Measurements from ENCODE around the gene CEP57L1.
A peak's percentile ranks its signal among the peaks of the same experiment; 100 is the strongest.
"Not testable (repeated sequence)": the region's sequence is repeated elsewhere in the genome, so short reads cannot be mapped to it uniquely, and the experiment has no call there.

CEP57L1 gene

DNA sequence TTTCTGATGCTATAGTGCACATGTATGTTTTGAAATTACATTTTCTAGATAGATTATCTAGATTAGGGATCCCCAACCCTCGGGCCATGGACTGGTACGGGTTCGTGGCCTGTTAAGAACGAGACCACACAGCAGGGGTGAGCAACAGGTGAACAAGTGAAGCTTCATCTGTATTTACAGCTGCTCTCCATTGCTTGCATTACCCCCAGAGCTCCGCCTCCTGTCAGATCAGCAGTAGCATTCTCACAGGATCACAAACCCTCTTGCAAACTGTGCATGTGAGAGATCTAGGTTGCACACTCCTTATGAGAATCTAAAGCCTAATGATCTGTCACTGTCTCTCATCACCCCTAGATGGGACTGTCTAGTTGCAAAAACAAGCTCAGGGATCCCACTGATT, 10.4 kb downstream of the CEP57L1 start:
- no peak for DNase-seq (ENCODE audit: low read depth)

DNA sequence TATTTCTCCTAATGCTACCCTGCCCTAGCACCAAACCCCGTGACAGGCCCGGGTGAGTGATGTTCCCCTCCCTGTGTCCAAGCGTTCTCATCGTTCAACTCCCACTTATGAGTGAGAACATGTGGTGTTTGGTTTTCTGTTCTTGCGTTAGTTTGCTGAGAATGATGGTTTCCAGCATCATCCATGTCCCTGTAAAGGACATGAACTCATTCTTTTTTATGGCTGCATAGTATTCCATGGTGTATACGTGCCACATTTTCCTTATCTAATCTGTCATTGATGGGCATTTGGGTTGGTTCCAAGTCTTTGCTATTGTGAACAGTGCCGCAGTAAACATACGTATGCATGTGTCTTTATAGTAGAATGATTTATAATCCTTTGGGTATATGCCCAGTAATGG, 14.4 kb downstream of the CEP57L1 start:
- not testable (repeated sequence) for DNase-seq (ENCODE audit: low read depth)

DNA sequence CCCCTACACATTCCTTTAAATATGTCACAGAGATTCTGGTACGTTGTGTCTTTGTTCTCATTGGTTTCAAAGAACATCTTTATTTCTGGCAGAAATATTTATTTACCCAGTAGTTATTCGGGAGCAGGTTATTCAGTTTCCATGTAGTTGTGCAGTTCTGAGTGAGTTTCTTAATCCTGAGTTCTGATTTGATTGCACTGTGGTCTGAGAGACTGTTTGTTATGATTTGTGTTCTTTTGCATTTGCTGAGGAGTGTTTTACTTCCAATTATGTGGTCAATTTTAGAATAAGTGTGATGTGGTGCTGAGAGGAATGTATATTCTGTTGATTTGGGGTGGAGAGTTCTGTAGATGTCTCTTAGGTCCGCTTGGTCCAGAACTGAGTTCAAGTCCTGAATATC, 17.4 kb downstream of the CEP57L1 start:
- not testable (repeated sequence) for DNase-seq (ENCODE audit: low read depth)

DNA sequence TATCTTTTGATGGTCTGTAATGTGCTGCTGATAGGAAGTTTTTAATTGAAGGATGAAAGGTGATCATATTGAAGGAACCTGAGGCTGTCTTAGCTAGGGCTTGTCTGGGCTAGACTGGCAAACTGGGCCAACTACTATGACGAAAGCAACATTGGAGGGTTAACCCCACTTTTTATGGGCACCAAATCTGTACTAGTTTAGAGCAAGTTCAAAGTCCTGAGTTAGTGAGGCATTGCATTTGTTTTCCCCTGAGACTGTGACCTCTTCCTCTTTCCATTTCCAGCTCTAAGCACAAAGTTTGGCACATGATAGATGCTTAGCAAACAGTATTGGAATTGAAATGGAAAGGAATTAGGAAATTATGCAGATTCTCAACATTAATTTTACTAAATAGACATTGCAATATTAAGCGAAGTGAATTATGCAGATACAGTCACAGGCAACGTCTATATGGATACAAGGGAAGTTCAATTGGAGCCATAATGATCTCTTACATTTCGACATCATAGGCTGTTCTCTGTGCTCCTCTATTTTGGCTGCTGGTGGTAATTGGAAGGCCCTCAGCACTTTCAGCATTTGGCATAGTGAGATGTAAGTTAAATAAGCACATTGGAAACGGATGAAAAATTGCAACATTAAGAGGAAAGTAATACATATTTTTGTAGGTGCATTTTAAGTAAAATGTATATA, 22.2 kb downstream of the CEP57L1 start:
- peak; percentile 44 for DNase-seq (ENCODE audit: low read depth)

DNA sequence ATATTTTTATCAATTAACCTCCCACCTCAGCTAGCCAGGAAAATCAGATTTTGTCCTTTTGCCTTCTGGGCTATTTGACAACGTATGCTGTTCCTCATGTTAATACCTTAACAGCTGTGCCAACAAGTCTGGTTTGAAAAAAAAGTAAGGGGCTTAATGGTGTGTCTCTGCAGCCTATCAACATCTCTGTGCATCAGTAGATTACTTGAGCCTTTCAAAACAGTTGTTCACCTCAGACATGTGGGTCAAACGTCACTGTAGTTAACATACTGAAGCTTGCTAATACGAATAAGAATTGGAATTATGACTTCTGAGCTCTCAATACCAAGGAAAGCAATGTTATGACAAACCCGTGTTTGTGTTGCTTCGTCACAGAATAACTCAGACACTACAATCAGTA, 23.0 kb downstream of the CEP57L1 start:
- no peak for DNase-seq (ENCODE audit: low read depth)

DNA sequence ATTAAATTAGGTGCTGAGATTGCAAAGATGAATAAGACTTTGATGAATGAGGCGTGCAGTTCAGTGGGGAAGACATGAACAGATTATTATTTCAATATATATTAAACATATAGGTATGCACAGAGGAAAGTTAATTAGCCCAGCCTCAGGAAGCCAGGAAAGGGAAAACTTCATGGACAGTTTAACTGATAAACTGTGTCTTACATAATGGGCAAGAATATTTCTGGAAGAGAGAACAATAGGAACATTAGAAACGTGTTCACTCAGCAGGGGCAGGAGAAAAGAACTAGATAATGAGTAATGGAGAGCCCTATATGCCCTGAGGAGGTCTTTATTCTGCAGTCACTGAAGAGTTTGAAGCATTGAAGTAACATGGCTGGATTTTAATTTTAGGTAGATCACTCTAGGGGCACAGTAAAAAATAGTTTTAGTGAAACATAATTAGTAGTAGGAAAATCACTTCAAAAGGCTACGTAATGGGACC, 23.6 kb downstream of the CEP57L1 start:
- DNase-seq (ENCODE audit: low read depth): no peak

DNA sequence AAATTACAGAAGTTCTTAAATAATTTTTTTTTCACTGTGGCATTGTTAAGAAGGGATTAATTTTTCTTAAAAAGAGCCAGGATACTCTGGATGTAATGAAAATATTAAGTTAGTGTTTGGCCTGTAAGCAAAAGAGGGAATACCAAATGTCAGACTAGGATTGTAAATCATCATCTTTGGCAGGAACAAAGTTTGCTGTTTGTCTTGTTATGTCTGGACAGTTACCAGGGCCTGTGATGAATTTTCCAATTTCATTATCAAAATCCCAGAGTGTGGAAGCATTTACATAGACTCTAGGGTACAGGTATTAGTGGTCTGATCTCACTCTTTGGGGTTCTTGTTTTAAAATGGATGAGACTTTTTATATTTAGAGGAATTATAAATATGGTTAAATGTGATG, 26.1 kb downstream of the CEP57L1 start:
- peak; percentile 20 for DNase-seq (ENCODE audit: low read depth)

DNA sequence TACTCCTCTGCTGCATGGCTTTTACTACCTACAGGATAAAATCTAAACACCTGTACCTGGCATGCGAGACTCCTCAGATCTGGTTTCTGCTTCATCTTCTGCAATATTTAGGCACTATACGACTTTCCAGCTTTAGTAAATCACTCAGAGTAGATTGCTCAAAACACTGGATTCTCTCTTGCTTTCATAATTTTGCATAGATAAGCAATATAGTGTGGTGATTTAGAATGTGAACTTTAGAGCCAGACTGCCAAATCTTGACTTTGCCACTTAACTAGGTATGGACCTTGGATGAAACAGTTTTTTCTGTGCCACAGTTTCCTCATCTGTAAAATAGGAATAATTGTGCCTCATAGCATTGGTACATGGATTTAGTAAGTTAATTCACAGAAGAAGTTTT, 28.9 kb downstream of the CEP57L1 start:
- DNase-seq (ENCODE audit: low read depth): no peak

DNA sequence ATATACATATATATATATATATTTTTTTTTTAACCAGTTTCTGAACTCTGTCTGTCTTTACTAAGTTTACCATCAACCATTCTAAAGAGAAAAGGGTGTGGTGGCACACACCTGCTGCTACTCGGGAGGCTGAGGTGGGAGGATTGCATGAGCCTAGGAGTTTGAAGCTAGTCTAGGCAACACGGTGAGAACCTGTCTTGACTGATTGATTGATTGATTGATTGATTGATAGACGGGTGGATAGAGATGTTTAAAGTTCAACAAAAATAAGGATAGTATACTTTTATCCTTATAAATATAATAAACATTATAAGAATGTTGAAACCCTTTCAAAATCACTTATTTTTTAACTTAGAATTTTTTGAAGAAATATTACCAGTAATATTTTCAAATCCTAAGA, 30.2 kb downstream of the CEP57L1 start:
- DNase-seq (ENCODE audit: low read depth): no peak

DNA sequence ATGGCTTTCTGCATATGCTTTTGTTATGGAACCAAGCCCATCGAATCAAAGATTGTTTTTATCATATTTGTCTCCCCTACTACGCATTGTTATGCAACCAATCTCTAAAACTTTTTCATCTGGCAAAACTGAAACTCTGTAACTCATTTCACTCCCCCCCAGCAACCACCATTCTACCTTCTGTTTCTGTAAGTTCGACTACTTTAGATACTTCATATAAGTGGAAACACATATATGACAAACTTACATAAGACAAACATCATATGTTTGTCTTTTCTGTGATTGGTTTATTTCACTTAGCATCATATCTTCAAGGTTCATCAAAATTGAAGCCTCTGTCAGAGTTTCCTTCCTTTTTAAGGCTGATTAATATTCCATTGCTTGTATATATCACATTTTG, 34.8 kb downstream of the CEP57L1 start:
- DNase-seq (ENCODE audit: low read depth): no peak

DNA sequence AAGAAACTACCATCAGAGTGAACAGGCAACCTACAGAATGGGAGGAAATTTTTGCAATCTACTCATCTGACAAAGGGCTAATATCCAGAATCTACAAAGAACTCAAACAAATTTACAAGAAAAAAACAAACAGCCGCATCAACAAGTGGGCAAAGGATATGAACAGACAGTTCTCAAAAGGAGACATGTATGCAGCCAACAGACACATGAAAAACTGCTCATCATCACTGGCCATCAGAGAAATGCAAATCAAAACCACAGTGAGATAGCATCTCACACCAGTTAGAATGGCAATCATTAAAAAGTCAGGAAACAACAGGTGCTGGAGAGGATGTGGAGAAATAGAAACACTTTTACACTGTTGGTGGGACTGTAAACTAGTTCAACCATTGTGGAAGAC, 40.3 kb downstream of the CEP57L1 start:
- DNase-seq (ENCODE audit: low read depth): not testable (repeated sequence)

DNA sequence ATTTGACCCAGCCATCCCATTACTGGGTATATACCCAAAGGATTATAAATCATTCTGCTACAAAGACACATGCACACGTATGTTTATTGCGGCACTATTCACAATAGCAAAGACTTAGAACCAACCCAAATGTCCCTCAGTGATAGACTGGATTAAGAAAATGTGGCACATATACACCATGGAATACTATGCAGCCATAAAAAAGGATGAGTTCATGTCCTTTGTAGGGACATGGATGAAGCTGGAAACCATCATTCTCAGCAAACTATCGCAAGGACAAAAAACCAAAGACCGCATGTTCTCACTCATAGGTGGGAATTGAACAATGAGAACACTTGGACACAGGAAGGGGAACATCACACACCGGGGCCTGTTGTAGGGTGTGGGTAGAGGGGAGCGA, 40.7 kb downstream of the CEP57L1 start:
- DNase-seq (ENCODE audit: low read depth): not testable (repeated sequence)

DNA sequence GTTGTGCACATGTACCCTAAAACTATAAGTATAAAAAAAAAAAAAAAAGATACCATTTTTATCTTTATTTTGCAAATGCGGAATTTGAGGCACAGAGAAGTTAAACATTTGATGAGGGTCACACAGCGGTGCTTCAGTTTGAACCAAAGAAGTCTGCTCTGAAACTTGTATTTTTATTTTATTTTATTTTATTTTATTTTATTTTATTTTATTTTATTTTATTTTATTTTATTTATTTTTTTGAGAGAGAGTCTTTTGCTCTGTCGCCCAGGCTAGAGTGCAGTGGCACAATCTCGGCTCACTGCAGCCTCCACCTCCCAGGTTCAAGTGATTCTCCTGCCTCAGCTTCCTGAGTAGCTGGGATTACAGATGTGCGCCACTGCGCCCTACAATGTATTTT, 41.2 kb downstream of the CEP57L1 start:
- not testable (repeated sequence) for DNase-seq (ENCODE audit: low read depth)

DNA sequence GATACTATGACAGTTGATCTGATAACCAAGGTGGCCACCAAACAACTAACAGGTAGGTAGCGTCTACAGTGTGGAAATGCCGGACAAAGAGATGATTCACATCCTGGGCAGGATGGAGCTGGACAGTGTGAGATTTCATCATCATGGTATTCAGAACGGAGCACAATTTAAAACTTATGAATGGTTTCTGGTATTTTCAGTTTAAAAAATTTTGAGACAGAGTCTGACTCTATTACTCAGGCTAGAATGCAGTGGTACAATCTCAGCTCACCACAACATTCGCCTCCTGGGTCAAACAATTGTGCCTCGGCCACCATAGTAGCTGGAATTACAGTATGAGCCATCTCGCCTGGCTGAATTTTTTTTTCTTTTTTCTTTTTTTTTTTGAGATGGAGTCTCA, 43.8 kb downstream of the CEP57L1 start:
- peak; percentile 19 for DNase-seq (ENCODE audit: low read depth)

DNA sequence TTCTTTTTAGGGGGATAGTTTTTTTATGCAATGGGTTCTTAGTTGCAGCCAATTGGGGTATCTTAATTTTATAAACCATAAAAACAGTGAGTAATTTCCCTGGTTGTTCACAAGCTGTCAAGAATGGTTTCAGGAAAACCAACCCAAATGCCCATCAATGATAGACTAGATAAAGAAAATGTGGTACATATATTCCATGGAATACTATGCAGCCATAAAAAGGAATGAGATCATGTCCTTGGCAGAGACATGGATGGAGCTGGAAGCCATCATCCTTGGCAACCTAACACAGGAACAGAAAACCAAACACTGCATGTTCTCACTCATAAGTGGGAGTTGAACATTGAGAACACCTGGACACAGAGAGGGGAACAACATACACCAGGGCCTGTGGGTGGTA, 46.8 kb downstream of the CEP57L1 start:
- DNase-seq (ENCODE audit: low read depth): not testable (repeated sequence)

DNA sequence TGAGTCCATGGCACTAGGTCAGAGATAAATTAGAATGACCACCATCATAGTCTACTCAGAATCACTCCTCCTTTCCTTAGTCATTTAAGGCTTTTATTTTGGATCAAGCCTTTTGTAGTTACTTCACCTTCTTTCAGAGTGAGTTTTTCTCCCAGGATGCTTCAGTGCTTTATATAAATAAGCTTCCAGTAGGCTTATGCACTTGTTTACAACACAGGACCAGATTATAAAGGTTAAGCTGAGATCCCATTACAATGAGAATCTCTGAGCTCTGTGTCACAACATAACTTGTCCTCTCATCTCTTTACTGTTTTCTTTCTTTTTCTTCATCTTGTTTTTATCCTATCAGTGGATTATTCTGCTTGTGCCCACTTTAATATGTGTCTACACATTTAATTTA, 47.9 kb downstream of the CEP57L1 start:
- DNase-seq (ENCODE audit: low read depth): peak; percentile 44

DNA sequence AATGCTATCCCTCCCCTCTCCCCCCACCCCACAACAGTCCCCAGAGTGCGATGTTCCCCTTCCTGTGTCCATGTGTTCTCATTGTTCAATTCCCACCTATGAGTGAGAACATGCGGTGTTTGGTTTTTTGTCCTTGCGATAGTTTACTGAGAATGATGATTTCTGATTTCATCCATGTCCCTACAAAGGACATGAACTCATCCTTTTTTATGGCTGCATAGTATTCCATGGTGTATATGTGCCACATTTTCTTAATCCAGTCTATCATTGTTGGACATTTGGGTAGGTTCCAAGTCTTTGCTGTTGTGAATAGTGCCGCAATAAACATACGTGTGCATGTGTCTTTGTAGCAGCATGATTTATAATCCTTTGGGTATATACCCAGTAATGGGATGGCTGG, 52.9 kb downstream of the CEP57L1 start:
- not testable (repeated sequence) for DNase-seq (ENCODE audit: low read depth)

DNA sequence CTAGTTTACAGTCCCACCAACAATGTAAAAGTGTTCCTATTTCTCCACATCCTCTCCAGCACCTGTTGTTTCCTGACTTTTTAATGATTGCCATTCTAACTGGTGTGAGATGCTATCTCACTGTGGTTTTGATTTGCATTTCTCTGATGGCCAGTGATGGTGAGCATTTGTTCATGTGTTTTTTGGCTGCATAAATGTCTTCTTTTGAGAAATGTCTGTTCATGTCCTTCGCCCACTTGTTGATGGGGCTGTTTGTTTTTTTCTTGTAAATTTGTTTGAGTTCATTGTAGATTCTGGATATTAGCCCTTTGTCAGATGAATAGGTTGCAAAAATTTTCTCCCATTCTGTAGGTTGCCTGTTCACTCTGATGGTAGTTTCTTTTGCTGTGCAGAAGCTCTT, 53.4 kb downstream of the CEP57L1 start:
- not testable (repeated sequence) for DNase-seq (ENCODE audit: low read depth)

DNA sequence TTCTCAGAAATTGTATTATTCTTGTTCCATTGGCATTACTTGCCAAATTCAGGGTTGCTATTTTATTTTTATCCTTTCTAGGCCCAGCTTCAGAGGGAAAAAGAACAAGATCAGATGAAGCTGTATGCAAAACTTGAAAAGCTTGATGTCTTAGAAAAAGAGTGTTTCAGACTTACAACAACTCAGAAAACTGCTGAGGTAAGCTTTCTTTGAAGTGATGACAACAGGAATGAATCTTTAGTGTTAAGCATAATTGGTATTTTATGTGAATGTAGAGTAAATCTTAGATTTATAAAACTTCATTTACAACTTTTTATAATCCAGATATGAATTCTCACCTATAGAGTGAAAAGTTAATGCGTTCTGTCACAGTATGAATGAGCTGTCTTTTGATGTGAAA, 58.4 kb downstream of the CEP57L1 start:
- DNase-seq (ENCODE audit: low read depth): no peak

DNA sequence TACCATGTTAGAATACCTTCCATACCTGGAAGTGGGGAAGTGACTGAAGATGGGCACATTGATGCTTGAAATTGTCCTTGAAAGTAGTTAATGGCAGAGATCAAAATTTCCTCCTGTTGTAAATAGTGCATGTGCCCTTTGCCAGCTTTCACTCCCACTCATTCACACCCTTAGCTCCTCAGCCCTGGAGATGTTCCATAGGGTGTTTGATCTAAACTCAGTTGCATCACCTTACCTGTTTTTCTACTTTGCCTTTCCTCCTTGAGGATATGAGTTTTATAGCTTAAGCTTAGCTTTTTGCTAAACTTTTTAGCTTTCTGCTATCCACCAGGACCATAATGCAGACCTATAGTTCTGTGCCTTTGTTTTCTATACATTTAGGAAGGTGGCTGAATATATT, 69.0 kb downstream of the CEP57L1 start:
- no peak for DNase-seq (ENCODE audit: low read depth)

DNA sequence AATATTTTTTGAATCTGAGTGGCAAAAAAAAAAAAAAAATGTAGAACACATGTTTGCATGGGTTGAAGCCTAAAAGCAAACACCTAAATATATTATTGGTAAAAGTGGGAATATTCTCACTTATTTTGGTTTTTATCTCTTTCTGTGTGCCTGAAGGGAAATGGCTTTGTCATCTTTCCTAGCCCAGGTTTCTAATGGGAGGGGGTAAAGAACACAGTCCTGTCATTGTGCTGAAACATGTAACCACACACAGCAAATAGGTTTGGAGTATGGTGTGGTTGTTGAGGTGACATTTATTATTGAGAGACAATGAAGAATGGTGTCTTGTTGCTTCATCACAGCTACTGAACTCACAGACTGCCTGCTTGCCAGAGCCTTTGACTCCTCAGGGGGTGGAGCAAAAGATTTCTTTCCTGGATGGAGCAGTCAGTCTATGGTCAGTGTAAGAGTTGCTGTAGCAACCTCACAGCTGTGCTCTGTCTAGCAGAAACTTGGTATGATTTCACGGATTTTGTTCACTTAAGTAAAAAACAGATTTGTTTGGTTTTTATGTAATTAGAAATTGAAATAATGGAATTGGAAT, 70.2 kb downstream of the CEP57L1 start:
- DNase-seq (ENCODE audit: low read depth): peak; percentile 79

DNA sequence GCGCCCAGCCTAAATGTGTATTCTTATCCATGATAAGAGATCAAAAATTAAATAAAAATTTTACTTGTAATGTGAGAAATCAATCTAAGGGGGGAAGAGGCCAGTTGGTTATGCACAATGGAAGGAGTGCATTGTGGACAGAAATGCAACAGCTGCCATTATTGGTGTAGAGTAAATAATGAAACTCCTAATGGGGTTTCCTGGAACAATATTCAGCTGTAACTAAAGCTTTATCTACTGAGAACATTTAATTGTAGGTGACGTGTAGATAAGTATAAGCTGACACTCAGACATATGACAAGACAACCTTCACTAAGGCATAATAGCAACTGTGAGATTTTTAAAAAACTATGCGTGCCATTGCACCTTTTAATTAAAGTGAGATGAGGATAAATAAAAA, 71.4 kb downstream of the CEP57L1 start:
- DNase-seq (ENCODE audit: low read depth): no peak

DNA sequence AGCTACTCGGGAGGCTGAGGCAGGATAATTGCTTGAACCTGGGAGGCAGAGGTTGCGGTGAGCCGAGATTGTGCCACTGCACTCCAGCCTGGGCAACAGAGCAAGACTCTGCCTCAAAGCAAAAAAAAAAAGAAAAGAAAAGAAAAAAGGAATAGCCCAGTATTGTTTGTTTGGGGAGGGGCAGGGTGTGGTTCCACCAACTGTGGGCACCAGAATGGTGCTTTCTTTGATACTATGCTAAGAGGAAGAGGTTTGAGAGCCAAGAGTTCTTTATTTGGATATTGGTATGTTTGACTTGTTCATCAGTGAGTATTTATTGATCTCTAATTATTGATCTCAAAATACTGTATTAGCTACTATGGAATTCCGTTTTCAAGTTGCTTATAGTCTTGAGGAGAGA, 72.3 kb downstream of the CEP57L1 start:
- no peak for DNase-seq (ENCODE audit: low read depth)

DNA sequence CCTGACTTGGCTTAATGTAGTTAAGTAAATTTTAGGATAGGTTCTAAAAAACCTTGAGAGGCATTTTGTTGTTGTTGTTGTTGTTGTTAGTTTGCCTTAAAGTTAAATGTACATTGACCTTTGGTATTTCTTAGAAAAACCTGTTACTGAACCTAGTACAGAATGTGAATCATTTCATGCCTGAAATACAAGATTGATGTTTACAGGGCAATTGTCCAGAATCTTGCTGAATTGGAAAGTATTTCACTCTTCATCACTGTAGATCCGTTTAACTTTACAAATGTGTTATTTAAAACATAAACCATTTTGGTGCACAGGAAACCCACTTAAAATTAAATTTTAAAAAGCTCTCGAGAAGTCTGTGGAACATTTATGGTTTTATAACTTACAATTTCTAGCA, 75.0 kb downstream of the CEP57L1 start:
- no peak for DNase-seq (ENCODE audit: low read depth)
